ENCODE data around the gene TSEN2.
"Not testable (repeated sequence)": the region's sequence is repeated elsewhere in the genome, so short reads cannot be mapped to it uniquely, and the experiment has no call there.

Gene TSEN2

DNA sequence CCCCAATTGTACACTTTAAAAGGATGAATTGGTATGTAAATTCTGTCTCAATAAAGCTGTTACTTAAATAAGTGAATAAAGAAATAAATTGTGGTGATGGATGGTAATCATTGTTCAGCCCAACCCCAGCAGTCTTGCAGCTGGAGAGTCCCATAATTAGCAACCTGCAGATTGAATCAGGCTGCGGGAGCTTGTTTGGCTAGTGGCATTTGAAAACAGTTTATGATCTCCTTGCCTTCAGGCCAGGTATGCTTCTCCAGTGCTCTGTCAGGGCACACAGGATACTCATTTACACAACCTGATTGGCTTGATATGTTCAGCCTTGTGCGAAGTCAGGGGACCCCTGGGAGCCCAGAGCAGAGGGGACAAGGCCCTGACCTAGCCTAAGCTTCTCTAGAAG lies 16.5 kb upstream of the TSEN2 start:
- TF ChIP-seq, protein P1, sequence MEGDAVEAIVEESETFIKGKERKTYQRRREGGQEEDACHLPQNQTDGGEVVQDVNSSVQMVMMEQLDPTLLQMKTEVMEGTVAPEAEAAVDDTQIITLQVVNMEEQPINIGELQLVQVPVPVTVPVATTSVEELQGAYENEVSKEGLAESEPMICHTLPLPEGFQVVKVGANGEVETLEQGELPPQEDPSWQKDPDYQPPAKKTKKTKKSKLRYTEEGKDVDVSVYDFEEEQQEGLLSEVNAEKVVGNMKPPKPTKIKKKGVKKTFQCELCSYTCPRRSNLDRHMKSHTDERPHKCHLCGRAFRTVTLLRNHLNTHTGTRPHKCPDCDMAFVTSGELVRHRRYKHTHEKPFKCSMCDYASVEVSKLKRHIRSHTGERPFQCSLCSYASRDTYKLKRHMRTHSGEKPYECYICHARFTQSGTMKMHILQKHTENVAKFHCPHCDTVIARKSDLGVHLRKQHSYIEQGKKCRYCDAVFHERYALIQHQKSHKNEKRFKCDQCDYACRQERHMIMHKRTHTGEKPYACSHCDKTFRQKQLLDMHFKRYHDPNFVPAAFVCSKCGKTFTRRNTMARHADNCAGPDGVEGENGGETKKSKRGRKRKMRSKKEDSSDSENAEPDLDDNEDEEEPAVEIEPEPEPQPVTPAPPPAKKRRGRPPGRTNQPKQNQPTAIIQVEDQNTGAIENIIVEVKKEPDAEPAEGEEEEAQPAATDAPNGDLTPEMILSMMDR (conservative IDR thresholded peaks at IDR 0.05; ENCODE audit: low read depth, low read length), result no peak
- no peak for DNase-seq (ENCODE audit: low read depth)
- H3K4me3 ChIP-seq (ENCODE audit: low read depth, low read length), result no peak overlapping the region

DNA sequence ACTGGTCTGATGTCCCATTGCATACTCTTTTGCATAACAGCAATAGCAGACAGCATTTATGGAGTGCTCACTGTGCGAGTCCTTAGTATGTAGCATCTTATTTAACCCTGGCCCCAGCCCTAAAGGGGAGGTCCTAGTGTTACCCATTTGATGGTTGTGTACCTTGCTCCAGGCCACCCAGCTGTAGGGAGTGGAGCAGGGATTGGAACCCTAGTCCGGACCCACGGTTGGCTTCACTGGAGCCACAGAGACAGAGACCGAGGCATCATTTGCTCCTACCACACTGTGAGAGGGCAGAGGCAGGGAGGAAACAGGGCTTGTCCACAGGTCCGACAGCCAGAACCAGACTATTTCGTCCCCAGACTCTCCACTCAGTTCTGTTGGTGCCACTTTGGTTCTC lies 16.0 kb upstream of the TSEN2 start:
- TF ChIP-seq, protein P1 (conservative IDR thresholded peaks at IDR 0.05; ENCODE audit: low read depth, low read length), result no peak
- no peak for DNase-seq (ENCODE audit: low read depth)
- no peak overlapping the region for H3K4me3 ChIP-seq (ENCODE audit: low read depth, low read length)

DNA sequence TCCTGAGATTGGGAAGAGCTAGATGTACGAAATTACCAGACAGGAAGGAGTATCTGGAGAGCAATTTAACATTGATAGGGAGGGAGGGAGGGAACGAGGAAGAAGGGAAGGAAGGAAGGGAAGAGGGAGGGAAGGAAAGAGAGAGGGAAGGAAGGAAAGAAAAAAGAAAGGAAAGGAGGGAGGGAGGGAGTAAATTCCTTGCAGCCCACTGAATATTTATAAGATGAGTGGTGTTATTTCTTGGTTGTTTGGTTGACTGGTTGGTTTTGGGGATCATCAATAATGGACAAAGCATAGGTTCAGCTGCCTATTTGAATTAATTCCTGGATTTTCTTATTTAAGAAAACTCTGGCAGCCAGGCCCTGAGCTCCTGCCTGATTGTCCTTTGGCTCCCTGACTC lies 15.5 kb upstream of the TSEN2 start:
- TF ChIP-seq, protein P1 (conservative IDR thresholded peaks at IDR 0.05; ENCODE audit: low read depth, low read length), result no peak
- DNase-seq (ENCODE audit: low read depth), result no peak
- no peak overlapping the region for H3K4me3 ChIP-seq (ENCODE audit: low read depth, low read length)

DNA sequence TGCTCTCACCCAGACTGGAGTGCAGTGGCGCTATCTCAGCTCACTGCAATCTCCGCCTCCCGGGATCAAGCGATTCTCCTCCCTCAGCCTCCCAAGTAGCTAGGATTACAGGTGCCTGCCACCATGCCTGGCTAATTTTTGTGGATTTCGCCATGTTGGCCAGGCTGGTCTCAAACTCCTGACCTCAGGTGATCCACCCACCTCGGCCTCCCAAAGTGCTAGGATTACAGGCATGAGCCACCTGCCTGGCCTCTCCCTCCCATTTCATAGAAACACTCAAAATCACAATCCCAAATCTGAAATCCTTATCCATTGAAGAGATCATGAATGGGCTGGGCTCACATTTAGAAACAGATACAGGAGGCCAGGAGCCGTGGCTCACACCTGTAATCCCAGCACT lies 15.1 kb upstream of the TSEN2 start:
- DNase-seq (ENCODE audit: low read depth); H3K4me3 ChIP-seq (ENCODE audit: low read depth, low read length): not testable (repeated sequence)

DNA sequence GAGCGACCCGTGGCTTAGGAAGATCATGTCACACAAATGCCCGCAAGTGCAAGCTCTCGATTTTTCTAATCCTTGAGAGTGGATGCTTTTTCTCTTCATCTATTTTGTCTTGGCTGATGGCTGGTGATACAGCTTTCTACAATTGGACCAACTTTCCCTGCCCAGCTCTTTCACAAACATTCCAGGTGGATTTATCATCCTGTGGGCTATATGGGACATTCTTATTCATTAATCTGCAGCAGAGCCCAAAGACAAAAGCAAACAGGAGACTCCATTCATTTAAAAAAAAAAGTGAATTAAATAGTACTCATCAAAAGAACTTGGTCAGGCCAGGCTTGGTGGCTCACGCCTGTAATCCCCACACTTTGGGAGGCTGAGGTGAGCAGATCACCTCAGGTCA lies 14.2 kb upstream of the TSEN2 start:
- DNase-seq (ENCODE audit: low read depth), result no peak

DNA sequence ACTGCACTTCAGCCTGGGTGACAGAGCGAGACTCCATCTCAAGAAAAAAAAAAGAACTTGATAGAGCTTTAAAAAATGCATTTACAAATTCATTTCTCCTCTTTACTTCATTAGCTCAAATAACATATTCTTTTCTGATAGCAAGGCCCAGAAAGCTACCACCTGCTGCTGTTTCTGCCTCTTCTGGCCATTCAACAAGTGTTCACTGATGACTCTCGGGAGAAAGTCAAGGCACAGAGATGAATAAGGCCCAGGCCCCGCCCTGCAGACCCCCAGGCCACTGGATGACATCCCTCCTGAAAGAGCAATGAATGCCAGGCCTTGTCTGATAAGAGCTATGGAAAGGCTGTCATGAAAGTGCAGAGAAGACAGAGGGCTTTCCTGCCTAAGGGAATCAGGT lies 13.6 kb upstream of the TSEN2 start:
- no peak overlapping the region for H3K4me3 ChIP-seq (ENCODE audit: low read depth, low read length)
- no peak for DNase-seq (ENCODE audit: low read depth)
- TF ChIP-seq, protein P1 (conservative IDR thresholded peaks at IDR 0.05; ENCODE audit: low read depth, low read length), result no peak

More for the DNA sequence above, 14.2 kb upstream of the TSEN2 start:
- H3K4me3 ChIP-seq (ENCODE audit: low read depth, low read length), result no peak overlapping the region
- TF ChIP-seq, protein P1 (conservative IDR thresholded peaks at IDR 0.05; ENCODE audit: low read depth, low read length), result no peak

DNA sequence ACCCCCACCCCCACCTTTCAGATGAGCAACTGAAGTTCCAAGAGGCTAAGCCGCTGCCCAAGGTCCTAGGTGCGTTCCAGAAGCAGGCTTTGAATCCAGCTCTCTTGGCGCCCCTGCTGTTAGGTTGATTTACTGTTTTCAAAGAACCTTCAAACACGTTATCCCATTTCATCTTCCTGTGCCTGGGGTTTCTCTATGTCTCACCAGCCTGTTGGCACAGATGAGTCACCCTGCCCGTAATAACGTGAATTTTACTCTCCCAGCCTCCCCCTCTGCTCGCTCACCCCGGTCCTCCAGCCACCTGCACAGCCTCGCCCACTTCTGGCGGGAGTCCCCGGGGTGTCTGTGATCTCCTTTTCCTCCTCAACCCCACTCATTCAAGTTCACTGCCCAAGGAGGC lies 13.0 kb upstream of the TSEN2 start:
- TF ChIP-seq, protein P1 (conservative IDR thresholded peaks at IDR 0.05; ENCODE audit: low read depth, low read length), result no peak
- H3K4me3 ChIP-seq (ENCODE audit: low read depth, low read length), result no peak overlapping the region
- no peak for DNase-seq (ENCODE audit: low read depth)
